ENCODE results near the gene HLA-DRA.

Gene HLA-DRA

DNA sequence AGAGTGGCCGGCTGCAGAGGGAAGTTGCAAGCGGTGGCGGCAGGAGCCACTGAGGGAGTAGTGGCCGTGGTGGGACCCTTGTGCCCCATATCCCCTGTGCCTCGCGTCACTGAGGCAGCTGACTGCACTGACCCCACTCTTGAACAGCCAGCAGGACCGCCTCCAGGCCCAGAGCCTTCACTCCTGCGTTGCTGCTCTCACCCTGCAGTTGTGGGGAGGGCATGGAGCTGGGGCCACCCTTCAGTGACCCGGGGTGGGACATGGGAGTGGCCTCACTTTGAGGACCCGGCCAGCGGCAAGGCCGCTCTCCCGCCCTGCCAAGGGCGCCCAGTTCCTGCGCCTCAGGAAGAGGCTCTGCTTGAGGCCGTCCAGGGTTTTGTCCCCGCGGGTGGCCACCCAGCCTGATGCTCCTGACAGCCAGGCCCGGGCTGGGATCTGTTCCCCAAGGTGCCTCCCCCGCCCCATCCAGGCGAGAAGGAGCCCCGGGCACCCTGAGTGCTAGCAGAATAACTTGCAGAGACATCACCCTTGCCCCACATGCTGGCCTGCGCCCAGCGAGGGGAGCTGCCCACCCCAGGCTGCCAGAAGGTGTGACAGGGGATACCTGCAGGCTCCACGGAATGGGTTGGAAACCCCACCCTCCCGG lies 44.4 kb downstream of the HLA-DRA start:
- no peak for DNase-seq

DNA sequence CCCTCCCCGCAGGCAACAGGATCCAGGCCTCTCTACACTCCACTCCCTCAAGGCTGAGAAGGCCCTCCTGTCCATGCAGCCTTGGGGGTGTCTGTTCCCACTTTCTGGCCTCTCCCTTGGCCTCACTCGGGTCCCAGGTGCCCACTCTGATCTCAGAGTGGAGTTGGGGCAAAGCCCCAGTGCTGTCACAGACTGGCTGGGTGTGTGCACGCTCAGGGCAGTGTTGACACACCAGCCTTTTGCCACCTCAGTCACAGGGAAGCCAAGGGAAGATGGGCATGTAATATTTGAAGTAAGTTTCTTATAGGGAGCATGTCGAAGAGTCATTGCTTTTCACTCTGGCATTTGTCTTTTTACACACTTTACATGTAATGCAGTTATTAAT lies 44.9 kb downstream of the HLA-DRA start:
- no peak for DNase-seq

DNA sequence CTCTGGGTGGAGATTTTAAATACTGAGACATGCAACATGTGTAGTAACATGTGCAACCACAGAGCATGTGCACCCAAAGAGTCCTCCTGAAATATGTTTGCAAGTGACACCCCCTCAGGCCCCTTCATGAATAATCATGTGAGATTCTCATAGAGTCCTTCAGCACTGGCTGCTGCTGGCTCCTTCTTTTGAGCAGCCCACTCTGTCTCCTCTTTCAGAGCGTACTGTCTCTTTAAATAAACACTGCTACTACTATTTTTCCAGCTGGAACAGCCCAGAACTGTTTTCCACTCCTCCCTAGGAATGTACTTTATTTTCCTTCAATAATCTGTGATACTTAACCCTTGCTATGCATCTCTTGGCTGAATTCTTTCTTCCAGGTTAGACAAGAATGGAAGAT lies 48.4 kb downstream of the HLA-DRA start:
- no peak for DNase-seq

- no peak for DNase-seq
Observed at GRCh38 chr6:32491700-32492099, 52.0 kb downstream of the HLA-DRA start.

- no peak for DNase-seq
Observed at GRCh38 chr6:32492351-32492750, 52.7 kb downstream of the HLA-DRA start.
